NCI-H510A (cell line): Measurements from ENCODE around the gene CYB5D1.
"Not testable (repeated sequence)": the region's sequence is repeated elsewhere in the genome, so short reads cannot be mapped to it uniquely, and the experiment has no call there.

Source experiments
- DNase-seq: peaks from one replicate; lab custom pipeline; 2025; lab: John Stamatoyannopoulos, UW

CYB5D1 gene

DNA sequence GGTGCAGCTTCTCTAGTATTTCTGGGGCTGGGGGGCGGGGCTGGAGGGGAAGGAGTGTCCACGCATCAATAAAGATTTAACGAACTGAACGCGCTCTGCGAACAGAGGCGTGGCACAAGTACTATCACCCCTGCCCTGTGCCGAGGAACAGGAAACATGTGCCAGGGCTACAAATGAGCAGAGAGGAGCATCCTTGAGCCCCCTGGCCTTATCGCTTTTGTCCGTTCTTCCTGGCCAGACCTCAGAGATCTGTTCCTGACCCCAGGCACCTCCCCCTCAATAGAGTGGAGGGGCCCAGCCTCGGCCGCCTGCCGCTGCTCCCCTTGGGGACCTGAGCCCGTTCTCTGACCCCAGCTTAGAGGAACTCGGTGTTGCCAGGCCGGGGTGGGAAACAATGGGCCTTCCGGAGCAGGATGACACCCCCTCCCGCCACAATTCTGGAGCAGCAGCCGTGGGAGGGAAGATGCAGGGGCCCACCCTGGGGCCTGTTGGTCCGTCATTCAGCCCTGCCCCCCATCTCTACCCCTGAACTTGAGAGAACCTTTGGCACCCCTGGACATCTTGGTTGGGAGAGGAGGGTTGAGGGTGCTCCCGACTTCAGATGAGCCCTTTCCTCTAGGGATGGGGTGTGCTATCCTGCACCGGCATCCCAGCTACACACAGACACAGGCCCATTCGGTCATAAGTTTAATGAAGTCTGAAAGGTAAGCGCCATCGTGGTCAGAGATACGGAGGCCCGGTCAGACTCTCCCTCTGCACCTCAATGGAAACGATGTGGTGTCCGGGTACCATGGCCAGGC is 1.6 kb upstream of the CYB5D1 start:
- peak; percentile 18 for DNase-seq

- DNase-seq = peak; percentile 97
These were observed 741 bp upstream of the CYB5D1 start, which contains the start of gene NAA38 for GRCh38 chr17:7856811-7857712. NAA38 (minus strand) TSS chr17:7857559; CDS start chr17:7857463, 96 bp downstream.

DNA sequence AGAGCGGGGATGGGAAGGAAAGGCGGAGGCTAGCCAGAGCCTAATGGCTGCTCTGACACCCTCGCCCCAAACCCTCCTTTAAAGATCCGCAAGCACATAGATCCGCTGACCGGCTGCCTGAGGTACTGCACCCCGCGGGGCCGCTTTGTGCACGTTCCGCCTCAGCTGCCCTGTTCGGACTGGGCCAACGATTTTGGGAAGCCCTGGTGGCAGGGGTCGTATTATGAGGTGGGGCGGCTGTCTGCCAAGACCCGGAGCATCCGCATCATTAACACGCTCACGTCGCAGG is 663 bp downstream of the CYB5D1 start:
- DNase-seq = peak; percentile 23

DNA sequence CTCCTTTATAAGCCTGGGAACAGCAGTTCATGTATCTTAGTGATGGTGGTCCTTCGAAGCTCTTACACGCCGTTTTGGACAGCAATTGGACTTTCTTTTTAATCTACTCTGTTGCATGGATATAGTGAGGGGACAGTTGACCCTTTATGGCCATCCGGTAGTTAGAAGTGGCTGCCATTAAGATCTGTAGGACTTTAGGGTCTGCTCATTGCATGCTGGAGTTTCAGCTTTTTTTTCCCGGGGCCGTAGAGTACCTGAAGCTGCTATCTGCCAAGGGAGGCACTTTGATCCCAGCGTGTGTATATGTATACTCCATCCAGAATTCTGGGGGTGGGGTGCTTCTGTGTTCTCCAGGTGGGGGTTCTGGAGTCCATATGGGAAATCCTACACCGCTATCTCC is 1.2 kb downstream of the CYB5D1 start:
- DNase-seq = no peak

- DNase-seq = no peak
These were observed 5.1 kb downstream of the CYB5D1 start for GRCh38 chr17:7862692-7863437.

DNA sequence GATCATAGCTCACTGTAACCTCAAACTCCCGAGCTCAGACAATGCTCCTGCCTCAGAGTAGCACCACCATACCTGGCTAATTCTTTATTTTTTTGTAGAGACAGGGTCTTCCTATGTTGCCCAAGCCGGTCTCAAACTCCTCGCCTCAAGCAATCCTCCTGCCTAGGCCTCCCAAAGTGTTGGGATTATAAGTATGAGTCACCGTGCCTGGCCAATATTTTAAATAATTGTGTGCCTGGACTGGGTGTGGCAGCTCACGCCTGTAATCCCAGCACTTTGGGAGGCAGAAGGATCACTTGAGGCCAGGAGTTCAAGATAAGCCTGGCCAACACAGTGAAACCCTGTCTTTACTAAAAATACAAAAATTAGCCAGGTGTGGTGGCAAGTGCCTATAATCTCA is 6.6 kb downstream of the CYB5D1 start:
- DNase-seq = not testable (repeated sequence)

DNA sequence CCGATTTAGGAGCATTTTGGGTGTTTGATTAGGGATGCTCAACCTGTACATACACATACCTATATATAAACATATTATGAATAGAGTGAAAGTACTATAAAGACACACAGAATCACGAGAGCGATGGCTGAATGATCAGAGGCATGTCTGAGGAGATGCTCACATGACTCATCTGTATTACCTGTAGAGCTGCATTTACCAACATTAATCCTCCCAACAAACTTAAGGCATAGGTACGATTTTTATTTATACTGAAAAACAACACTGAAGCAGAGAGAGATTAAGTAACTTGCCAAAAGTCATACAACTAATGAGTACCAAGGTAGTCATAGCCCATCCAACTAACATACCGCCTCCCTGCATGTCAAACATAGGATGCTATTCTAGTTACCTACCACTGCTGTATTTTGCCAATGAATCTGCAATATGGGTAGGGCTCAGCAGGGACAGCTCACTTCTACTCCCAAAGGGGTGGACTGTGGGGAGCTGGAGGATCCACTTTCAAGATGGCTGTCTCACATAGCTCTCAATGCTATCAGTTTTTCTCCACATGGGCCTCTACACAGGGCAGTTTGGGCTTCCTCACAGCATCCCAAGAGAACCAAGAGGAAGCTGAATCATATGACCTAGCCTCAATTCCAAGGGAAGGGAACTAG is 7.3 kb downstream of the CYB5D1 start:
- no peak for DNase-seq

- no peak for DNase-seq
These were observed 10.1 kb downstream of the CYB5D1 start for GRCh38 chr17:7867881-7868329.

DNA sequence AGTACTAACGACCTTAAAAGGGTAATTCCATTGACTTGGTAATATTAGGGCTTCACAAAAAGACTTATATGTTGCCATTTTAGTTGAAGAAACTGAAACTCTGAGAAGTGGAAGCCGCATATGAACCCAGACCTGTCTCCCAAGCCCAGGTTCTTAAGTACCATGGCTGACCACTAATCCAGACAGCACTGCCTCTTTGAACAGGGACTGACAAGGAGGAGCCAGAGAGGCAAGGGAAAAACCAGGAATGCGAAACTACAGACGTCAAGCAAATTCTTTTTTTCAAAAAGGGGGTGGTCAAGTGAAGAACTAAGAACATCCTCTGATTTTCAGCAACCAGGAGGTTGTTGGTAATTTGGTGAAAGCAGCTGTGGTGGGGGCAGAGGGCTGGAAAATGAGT is 15.2 kb downstream of the CYB5D1 start:
- no peak for DNase-seq

DNA sequence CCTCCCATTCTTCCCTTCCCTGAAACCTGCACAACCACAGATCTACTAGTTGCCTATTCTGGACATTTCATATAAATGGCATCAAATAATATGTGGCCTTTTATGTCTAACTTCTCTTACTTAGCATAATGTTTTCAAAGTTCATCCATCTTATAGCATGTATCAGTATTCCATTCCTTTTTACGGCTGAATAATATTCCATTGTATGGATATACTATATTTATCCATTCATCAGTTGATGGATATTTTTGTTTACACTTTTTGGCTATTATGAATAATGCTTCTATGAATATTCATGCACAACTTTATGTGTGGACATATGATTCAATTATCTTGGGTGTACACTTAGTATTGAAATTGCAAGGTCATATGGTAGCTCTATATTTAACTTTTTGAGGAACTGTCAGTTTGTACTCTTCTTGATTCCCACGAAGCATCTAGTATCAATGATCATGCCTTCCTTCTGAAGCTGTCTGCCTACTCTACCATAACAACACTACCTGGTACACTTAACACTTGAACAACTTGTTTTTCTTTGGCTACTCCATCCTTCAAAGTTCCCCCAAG is 18.1 kb downstream of the CYB5D1 start:
- DNase-seq = no peak

GRCh38 chr17:7878234-7878633 is 20.4 kb downstream of the CYB5D1 start:
- DNase-seq = no peak

DNA sequence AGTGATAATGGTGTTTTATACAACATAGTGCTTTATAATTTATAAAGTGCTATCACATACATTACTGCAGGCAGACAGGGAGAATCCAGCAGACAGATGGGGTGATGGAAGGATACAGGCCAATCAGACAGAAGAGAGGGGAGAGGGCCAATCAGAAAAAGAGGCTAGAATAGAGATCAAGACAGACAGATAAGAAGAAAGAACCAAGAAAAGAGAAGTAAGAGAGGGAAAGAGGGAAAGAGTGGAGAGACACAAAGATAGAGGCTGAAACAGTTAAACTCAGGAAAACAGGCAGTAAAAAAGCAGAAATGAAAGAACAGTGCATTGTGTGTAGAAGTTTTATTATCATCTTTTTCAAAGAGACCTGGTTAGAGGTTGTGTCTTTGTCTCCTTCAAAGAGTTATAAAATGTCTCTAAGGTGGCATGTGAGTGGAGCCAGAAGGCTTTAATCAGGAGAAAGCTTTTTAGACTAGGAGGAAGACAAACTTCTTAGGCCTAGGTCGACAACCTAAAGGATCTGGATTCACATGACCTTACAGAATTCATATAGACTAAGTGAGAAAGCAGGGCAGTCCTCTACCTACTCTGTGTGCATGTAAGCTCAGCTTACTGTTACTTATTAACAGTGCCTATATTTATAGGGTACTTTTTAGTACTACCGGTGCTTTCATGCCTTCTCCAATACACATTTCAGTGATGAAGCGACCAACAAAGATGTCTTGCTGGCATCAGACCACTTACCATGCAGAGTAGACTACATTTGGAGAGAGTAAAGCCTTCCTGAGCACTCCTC is 22.5 kb downstream of the CYB5D1 start:
- no peak for DNase-seq

- peak; percentile 50 for DNase-seq
These were observed 23.7 kb downstream of the CYB5D1 start for GRCh38 chr17:7881276-7882054.

- peak; percentile 75 for DNase-seq
These were observed 24.3 kb downstream of the CYB5D1 start for GRCh38 chr17:7882068-7882467.

DNA sequence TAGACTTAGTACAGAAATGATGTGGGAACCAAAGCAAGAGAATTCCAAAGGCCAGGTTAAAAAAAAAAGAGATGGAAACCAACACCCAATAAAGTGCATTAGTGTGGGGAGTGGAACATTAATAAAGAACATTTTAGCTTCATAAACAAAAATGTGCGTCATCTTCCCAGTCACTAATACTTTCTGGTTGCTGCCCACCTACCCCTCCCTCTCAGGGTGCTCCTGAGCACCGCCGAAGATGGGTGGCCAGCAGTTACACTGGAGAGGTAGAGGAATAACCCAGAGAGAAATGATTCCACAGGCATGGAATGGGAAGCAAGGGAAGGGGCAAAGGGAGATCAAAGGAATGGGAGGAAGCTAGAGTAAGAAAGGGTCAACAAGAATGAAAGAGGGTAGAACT is 24.8 kb downstream of the CYB5D1 start:
- no peak for DNase-seq

DNA sequence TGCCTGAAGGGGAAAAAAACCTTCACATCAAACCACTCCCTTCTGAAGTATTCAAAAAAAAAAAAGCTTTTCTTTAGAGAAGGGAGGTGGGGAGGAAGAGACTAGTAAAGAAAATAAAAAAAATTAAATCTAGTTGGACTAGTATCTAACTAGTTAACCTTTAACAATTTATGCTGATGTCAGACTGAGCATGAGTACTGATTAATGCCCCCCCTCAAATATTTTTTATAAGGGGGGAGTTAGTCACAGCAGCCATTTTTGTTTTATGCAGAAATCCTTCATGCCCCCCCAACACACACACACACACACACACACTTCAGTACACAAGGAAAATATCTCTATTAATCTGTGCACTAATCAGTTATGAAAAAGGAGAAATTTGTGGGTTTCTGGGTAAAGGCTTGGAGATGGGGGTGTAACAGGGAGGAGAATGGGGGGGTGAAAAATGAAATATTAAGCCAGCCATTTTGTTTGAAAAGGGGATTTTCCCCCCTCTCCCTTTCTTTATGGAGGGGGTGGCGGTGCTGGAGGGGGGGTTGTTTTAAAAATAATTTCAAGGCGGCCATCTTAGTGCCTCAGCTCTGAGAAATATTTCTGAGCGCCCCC is 26.1 kb downstream of the CYB5D1 start:
- no peak for DNase-seq

DNA sequence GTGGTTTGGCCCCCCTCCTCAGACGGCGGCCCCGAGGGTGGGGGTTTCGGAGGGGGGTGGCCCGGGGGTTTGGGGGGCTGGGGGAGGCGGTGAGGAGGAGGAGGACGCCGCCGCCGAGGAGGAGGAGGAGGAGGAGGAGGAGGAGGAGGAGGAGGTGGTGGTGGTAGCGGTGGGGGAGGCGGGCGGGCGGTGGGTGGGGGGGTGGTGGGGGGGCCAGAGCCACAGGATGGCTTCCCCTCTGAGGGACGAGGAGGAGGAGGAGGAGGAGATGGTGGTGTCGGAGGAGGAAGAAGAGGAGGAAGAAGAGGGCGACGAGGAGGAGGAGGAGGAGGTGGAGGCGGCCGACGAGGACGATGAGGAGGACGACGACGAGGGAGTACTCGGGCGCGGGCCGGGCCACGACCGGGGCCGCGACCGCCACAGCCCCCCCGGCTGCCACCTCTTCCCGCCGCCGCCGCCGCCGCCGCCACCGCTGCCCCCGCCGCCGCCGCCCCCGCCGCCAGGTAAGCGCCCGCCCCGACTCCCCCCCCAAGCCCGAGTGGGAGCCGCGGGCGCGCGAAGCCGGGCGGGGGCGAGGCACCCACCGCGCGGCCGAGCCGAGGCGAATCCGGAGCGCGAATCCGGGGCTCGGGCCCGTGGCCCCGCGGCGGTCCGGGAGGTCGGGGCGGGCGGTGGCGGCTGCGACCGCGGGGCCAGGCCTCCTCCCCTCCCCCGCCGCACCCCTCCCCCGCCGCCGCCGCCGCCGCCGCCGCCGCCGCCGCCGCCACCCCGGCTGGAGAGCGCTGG is 27.0 kb downstream of the CYB5D1 start:
- DNase-seq = no peak

- DNase-seq = peak; percentile 41
These were observed 27.8 kb downstream of the CYB5D1 start for GRCh38 chr17:7885367-7886226.
